AG04449 (cell line): ENCODE results near the gene MAN1A1.

Source experiments
- CTCF ChIA-PET: fragments of 350-600 bp; formaldehyde crosslinking; extraction: SDS; loops from one replicate; lab custom pipeline; 2021; ENCODE audit warnings: antibody characterized with exemption; lab: Yijun Ruan, JAX
- POLR2A ChIA-PET: fragments of 400-600, 350-600 bp; formaldehyde crosslinking; extraction: SDS; loops from one replicate; lab custom pipeline; 2020; ENCODE audit warnings: antibody characterized with exemption, inconsistent platforms; lab: Yijun Ruan, JAX
- DNase-seq: peaks from one replicate; pipeline ENCODE4 v3.0.0-alpha.2; 2010; ENCODE audit warnings: low read depth, low spot score
- H3K4me3 ChIP-seq: 2 replicates; pipeline ENCODE4 v1.5.1; 2011; ENCODE audit warnings: low read depth, mild to moderate bottlenecking, control low read depth, low read length
- TF ChIP-seq, protein P1 (sequence below): IDR thresholded peaks from one replicate; pipeline ENCODE4 v1.5.1; 2011; ENCODE audit warnings: mild to moderate bottlenecking, moderate library complexity, low read length, control low read depth, inconsistent platforms; ENCODE audit not compliant: insufficient read depth; ENCODE audit errors: missing control alignments

The MAN1A1 gene

DNA sequence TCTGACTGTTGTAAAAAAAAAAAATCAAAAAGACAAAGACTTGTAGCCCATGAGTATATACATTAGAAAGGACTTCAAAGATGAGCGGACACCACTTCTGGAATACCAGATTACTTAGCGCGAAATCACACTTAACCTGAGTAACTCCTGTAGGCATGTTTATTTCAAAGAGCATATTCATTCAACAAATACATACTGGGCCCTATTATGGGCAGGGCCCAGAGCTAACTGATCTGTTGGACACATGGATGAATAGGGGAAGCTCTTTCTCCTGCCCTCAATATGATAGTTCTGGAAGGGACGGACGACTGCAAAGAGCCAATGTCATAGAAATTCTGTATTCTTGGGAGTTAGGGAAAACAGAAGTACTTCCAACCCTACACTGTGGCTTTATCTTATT lies 12.3 kb downstream of the MAN1A1 start:
- POLR2A ChIA-PET = no interaction called here
- TF ChIP-seq, protein P1, sequence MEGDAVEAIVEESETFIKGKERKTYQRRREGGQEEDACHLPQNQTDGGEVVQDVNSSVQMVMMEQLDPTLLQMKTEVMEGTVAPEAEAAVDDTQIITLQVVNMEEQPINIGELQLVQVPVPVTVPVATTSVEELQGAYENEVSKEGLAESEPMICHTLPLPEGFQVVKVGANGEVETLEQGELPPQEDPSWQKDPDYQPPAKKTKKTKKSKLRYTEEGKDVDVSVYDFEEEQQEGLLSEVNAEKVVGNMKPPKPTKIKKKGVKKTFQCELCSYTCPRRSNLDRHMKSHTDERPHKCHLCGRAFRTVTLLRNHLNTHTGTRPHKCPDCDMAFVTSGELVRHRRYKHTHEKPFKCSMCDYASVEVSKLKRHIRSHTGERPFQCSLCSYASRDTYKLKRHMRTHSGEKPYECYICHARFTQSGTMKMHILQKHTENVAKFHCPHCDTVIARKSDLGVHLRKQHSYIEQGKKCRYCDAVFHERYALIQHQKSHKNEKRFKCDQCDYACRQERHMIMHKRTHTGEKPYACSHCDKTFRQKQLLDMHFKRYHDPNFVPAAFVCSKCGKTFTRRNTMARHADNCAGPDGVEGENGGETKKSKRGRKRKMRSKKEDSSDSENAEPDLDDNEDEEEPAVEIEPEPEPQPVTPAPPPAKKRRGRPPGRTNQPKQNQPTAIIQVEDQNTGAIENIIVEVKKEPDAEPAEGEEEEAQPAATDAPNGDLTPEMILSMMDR = no peak
- CTCF ChIA-PET = interaction anchor here (1.1 to 1.4 kb wide), 2 partner anchors 189 to 281 kb away, joined by 3 to 7 read pairs; no protein-coding TSS in a partner anchor
- H3K4me3 ChIP-seq = no peak overlapping the region
- DNase-seq = no peak

DNA sequence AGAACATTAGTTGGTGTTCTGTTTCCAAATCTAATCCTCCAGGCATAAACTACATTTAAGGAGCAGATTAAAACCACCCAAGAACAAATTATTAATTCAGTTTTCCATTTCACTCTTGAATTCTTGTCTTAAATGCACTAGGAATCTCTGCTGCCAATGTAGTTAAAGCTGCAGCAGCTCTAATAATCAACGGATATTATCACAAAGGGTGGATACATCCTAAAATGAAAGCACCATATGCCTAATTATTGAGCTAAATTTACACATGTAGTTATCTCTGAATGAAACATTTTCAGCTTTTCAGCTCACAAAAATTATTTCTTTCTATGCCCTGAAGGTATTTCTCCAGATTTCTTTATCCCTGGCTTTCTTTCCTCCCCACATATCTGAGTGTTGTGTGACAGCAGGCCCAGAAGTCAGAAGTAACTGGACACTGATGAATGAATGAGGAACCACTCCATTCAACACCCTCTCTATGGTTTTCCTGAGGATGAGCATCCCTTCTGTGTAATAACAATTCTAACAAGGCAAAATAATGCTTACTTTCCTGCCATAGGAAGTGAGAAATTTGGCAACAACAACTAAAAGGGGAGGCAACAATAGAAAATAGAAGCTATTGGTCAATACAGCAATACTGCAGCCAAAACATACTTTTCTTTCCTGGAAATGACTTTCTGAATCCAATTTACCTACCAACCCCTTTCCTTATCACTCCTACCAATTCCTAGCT lies 14.9 kb downstream of the MAN1A1 start:
- CTCF ChIA-PET = interaction anchor here (1.0 to 1.9 kb wide), 9 partner anchors 9 to 644 kb away, joined by 3 to 6 read pairs (median 4); no protein-coding TSS in a partner anchor
- POLR2A ChIA-PET = no interaction called here
- TF ChIP-seq, protein P1 = no peak

DNA sequence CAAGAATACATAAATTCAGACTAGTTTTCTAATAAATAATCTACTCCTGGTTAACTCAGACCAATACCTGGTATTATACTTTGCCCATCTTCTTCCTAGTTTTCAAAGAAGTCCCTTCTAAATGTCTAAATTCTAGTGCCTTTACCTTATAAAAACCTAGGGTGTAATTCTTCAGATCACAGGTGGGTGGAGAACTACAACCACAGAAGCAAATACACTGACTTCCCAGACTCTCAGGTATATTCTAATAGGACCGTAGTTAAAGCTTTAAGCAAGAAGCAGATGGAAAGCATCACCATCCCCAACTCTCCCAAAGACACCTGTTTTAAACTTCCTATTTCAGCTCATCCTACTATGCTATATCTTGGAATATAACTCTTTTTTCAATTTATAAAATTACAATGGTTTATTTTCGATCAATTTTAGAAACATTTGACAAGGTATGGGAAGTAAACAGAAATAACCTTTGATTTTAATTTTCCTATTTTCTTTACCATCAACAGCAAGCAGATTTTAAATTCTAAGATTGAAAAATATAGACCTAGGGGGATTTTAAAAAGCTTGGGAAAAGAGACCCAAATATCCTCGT lies 15.8 kb downstream of the MAN1A1 start:
- TF ChIP-seq, protein P1 = no peak
- no peak for DNase-seq
- CTCF ChIA-PET = interaction anchor here (1.0 to 1.9 kb wide), 7 partner anchors 12 to 644 kb away, joined by 3 to 6 read pairs (median 4); no protein-coding TSS in a partner anchor
- POLR2A ChIA-PET = no interaction called here
- no peak overlapping the region for H3K4me3 ChIP-seq

More for the DNA sequence above, 14.9 kb downstream of the MAN1A1 start:
- no peak for DNase-seq
- H3K4me3 ChIP-seq = no peak overlapping the region

DNA sequence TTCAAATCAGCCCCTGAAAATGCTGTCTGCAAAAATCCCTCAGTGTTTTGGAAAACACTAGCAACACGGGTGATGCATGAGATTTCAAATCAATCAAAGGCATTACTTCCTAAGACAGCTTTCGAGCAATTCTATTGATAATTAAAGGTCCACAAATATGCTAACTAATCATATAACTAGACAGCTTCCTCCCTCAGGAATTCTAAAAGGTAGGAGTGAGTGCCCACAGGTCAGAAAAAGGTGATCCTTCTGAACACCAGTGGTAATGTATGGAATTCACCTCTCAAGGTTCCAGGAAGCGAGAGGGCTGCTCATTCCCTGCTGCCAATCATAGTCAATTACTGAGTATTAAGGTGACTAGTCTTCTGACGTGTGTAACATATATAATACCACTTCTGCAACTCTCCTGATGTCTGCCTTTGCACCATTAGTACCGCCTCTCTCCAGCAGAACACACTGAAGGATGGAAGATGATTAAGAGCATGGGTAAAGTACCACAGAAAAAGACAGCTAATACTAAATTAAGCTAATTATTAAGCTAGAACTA lies 16.4 kb downstream of the MAN1A1 start:
- ChIA-PET POLR2A (no interaction called here), CTCF (interaction anchor here (1.5 kb wide), 1 partner anchor 185 kb away, joined by 3 read pairs; no protein-coding TSS in a partner anchor)
- H3K4me3 ChIP-seq = no peak overlapping the region
- TF ChIP-seq, protein P1 = no peak
- no peak for DNase-seq

DNA sequence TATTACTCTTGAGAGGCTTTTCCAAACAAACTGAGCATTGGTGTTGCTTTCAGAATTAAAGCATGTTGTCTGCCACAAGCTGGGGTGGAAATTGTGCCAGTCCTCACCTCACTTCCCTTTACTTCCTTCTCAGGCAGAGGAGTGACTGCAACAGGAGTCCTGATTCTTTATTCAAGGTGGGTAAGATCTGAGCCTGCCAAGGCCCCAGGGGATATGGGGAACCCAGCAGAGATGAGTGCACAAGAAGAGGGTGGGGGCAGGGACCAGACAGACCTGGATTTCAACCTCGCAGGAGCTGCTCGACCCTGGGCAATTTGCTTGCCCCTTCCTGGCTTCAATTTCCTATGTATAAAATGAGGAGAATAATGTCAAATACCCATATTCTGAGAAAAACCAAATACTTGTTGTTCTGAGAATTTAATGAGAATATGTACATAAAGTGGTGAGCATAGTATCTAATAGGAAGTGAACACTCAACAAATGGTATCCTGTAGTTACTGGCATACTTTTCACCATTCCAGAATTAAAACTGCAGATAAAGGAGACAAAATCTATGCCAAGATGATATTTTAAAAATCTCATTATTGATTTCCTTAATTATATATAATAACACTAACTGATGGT lies 17.8 kb downstream of the MAN1A1 start:
- POLR2A ChIA-PET = interaction anchor here (0.7 kb wide), 1 partner anchor 237 kb away, joined by 3 read pairs; no protein-coding TSS in a partner anchor
- no peak overlapping the region for H3K4me3 ChIP-seq
- DNase-seq = no peak
- CTCF ChIA-PET = interaction anchor here (1.5 kb wide), 1 partner anchor 184 kb away, joined by 3 read pairs; no protein-coding TSS in a partner anchor
- TF ChIP-seq, protein P1 = no peak
